WTC11 (cell line): ENCODE data around the gene HSDL1.

Source experiments
- FOXK1 ChIP-seq: sonication (generic); formaldehyde crosslinking; IDR thresholded peaks from 2 replicates; pipeline ENCODE4 v1.8.0; 2022; ENCODE audit warnings: mild to moderate bottlenecking, moderate library complexity, missing genetic modification reagents
- JUN ChIP-seq: sonication (generic); formaldehyde crosslinking; IDR thresholded peaks from 2 replicates; pipeline ENCODE4 v1.8.0; 2023; ENCODE audit warnings: mild to moderate bottlenecking, missing genetic modification reagents
- NR2C2 ChIP-seq: sonication (generic); formaldehyde crosslinking; IDR thresholded peaks from 2 replicates; pipeline ENCODE4 v1.8.0; 2022; ENCODE audit warnings: mild to moderate bottlenecking, missing genetic modification reagents
- TF ChIP-seq, protein P1 (sequence below): fragments of 200-600 bp; IDR thresholded peaks from 2 replicates; pipeline ENCODE4 v1.8.0; 2022; ENCODE audit warnings: antibody characterized with exemption

- TF ChIP-seq NR2C2 (CRISPR knock-in tag) (no peak), FOXK1 (no peak), JUN (CRISPR knock-in tag) (no peak)
- TF ChIP-seq, protein P1, sequence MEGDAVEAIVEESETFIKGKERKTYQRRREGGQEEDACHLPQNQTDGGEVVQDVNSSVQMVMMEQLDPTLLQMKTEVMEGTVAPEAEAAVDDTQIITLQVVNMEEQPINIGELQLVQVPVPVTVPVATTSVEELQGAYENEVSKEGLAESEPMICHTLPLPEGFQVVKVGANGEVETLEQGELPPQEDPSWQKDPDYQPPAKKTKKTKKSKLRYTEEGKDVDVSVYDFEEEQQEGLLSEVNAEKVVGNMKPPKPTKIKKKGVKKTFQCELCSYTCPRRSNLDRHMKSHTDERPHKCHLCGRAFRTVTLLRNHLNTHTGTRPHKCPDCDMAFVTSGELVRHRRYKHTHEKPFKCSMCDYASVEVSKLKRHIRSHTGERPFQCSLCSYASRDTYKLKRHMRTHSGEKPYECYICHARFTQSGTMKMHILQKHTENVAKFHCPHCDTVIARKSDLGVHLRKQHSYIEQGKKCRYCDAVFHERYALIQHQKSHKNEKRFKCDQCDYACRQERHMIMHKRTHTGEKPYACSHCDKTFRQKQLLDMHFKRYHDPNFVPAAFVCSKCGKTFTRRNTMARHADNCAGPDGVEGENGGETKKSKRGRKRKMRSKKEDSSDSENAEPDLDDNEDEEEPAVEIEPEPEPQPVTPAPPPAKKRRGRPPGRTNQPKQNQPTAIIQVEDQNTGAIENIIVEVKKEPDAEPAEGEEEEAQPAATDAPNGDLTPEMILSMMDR: no peak
Measured at GRCh38 chr16:84080378-84080777, 64.6 kb downstream of the HSDL1 start.
